HepG2 (cell line): ENCODE data around the gene SGSM1.

Experiments used
- ATF4 ChIP-seq, 2 experiments: fragments of 450-650 bp in 1 of 2; sonication (generic) in 1 of 2; formaldehyde crosslinking; IDR thresholded peaks; 2 replicates each; pipeline versions ENCODE4 v1.5.0 to v1.8.0; 2020 to 2022; ENCODE audit warnings: mild to moderate bottlenecking in 1 of 2, missing genetic modification reagents in 1 of 2
- FIP1L1 ChIP-seq: fragments of 200-400 bp; formaldehyde crosslinking; IDR thresholded peaks from 2 replicates; pipeline ENCODE4 v1.6.1; 2018; ENCODE audit warnings: low read depth, mild to moderate bottlenecking, low read length, moderate library complexity, borderline replicate concordance; ENCODE audit not compliant: insufficient read depth

- TF ChIP-seq FIP1L1 (no peak), ATF4 (CRISPR knock-in tag; IDR thresholded peaks at IDR 0.05) (no peak)
Observed at GRCh38 chr22:24796860-24797259, 9.2 kb upstream of the SGSM1 start.
